ENCODE data around the gene ARHGAP25.

The ARHGAP25 gene

DNA sequence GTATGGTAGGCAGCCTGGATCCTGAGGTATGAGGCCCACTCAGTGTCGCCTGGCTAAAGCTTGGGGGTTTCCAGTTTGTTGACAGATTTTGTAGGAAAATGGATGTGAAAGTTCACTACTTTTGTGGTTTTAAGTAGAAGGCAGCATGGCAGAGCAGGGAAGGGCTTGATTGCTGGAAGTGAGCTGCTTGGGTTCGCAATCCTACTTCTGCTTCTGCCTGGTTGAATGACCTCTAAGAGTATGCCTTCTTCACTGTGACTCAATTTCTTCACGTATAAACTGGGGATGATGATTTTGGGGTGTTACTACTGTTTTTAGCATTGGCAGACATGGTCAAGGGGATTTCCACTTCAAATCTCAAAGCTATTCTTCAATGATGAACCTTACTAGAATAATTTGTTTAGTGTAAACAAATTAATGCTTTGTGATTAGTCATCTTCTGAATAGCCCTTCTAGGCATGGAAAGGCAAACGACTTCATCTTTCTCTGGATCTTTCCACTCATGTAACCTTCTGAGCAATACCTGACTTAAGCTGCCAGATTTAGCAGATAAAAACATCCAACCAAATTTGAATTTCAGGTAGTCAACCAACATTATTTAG is 123.3 kb downstream of the ARHGAP25 start:
- WGBS, result 46% methylated on average over 3 of the region's 4 CpGs
- no peak overlapping the region for H4K8ac ChIP-seq (ENCODE audit: low read length)

DNA sequence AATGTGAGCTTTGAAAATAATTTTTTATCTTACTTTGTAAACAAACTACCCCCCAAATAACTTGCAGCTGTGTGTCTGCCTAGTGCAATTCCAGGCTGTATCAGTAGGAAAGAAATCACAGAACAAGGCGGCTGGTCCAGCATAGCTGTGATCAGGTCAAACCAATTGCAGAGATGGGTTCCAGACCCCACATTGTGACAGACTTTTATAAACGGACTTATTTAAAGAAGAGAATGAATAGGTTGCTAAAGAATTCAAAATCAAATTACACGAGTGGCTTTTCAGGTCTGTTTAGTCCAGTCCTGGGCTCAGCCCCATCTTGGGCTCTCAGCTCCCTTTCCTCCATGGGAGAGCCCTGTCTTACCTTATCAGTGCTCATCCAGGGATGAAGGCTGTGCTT is 125.5 kb downstream of the ARHGAP25 start:
- Histone ChIP-seq H3K27me3 (ENCODE audit: control insufficient read depth in 1 of 2, insufficient read depth in 1 of 2, low read length in 2 of 2) (peaks cover 17 to 38% of the 10 kb centered on the region in 2 experiments), H3K4ac (ENCODE audit: low read depth in 1 of 2, low read length in 2 of 2) (no peak overlapping the region), H3K14ac (ENCODE audit: low read length in 2 of 2) (no peak overlapping the region), H3K23ac (ENCODE audit: low read length in 2 of 2) (no peak overlapping the region), H4K91ac (ENCODE audit: low read length) (no peak overlapping the region), H3K27ac (ENCODE audit: low read length, poor library complexity, severe bottlenecking) (no peak overlapping the region), H3K4me3 (ENCODE audit: insufficient read depth in 1 of 2, low read depth in 1 of 2, low read length in 2 of 2) (no peak overlapping the region), H2BK15ac (ENCODE audit: low read depth, poor library complexity, severe bottlenecking) (no peak overlapping the region), H2AK5ac (ENCODE audit: low read length, severe bottlenecking) (no peak overlapping the region), H3K18ac (ENCODE audit: low read depth in 1 of 2, low read length in 2 of 2) (no peak overlapping the region), H3K79me1 (replicated peaks; ENCODE audit: low read length, poor library complexity, severe bottlenecking) (no peaks in the 10 kb centered on the region), H2BK5ac (ENCODE audit: low read depth, low read length, poor library complexity, severe bottlenecking) (no peak overlapping the region), H2BK12ac (ENCODE audit: low read length in 2 of 2) (no peak overlapping the region), H3K4me1 (ENCODE audit: control insufficient read depth, insufficient read depth, low read depth, low read length) (no peaks in the 10 kb centered on the region), H2AFZ (ENCODE audit: low read depth, low read length) (no peak overlapping the region), H3K36me3 (ENCODE audit: control insufficient read depth in 1 of 2, insufficient read depth in 2 of 2, low read depth in 1 of 2, low read length in 2 of 2) (no peaks in the 10 kb centered on the region), H3K9me3 (ENCODE audit: control insufficient read depth, low read length) (no peaks in the 10 kb centered on the region), H2BK120ac (ENCODE audit: low read depth, low read length) (peak overlapping the region; percentile 45), H4K8ac (ENCODE audit: low read length) (no peak overlapping the region), H3K4me2 (ENCODE audit: low read length, poor library complexity, severe bottlenecking) (no peak overlapping the region), H3K9ac (ENCODE audit: low read length) (no peak overlapping the region)
- DNase-seq, result no peak
- WGBS, result 61% methylated on average over 2 of the region's 3 CpGs

More for the DNA sequence above, 123.3 kb downstream of the ARHGAP25 start:
- Histone ChIP-seq H2BK15ac (ENCODE audit: low read depth, poor library complexity, severe bottlenecking) (no peak overlapping the region), H3K36me3 (ENCODE audit: control insufficient read depth in 1 of 2, insufficient read depth in 2 of 2, low read depth in 1 of 2, low read length in 2 of 2) (no peaks in the 10 kb centered on the region), H2AK5ac (ENCODE audit: low read length, severe bottlenecking) (no peak overlapping the region), H3K4me2 (ENCODE audit: low read length, poor library complexity, severe bottlenecking) (no peak overlapping the region), H3K4ac (ENCODE audit: low read depth in 1 of 2, low read length in 2 of 2) (no peak overlapping the region), H3K18ac (ENCODE audit: low read depth in 1 of 2, low read length in 2 of 2) (no peak overlapping the region), H3K14ac (ENCODE audit: low read length in 2 of 2) (no peak overlapping the region), H2BK120ac (ENCODE audit: low read depth, low read length) (no peak overlapping the region), H3K27ac (ENCODE audit: low read length, poor library complexity, severe bottlenecking) (no peak overlapping the region), H3K23ac (ENCODE audit: low read length in 2 of 2) (no peak overlapping the region), H3K79me1 (replicated peaks; ENCODE audit: low read length, poor library complexity, severe bottlenecking) (no peaks in the 10 kb centered on the region), H4K91ac (ENCODE audit: low read length) (no peak overlapping the region), H2BK12ac (ENCODE audit: low read length in 2 of 2) (peak overlapping the region in 1 of 2 experiments; percentile 61), H3K4me1 (ENCODE audit: control insufficient read depth, insufficient read depth, low read depth, low read length) (no peaks in the 10 kb centered on the region), H2BK5ac (ENCODE audit: low read depth, low read length, poor library complexity, severe bottlenecking) (no peak overlapping the region), H2AFZ (ENCODE audit: low read depth, low read length) (no peak overlapping the region), H3K9me3 (ENCODE audit: control insufficient read depth, low read length) (no peaks in the 10 kb centered on the region), H3K4me3 (ENCODE audit: insufficient read depth in 1 of 2, low read depth in 1 of 2, low read length in 2 of 2) (no peak overlapping the region), H3K27me3 (ENCODE audit: control insufficient read depth in 1 of 2, insufficient read depth in 1 of 2, low read length in 2 of 2) (peaks cover 13 to 33% of the 10 kb centered on the region in 2 experiments), H3K9ac (ENCODE audit: low read length) (no peak overlapping the region)
- DNase-seq, result peak; percentile 84

DNA sequence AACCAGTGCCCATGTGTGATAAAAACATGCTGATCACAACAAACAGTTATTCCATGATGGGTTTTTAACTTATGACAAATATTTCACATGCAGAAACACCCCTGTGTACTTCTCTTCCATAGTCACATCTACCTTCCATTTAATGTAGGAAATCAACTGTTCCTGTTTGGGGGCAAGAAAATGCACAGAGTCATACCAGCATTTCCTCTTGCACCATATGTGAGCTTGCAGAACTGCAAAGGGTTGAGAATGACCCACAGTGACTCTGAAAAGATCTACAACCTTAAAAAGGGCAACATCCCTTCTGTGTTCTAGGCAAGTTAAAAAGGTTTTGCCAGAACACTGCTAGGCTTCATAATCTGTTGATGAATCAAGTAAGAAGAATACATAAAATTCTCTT is 126.7 kb downstream of the ARHGAP25 start:
- H3K9ac ChIP-seq (ENCODE audit: low read length), result no peak overlapping the region
- H3K4me1 ChIP-seq (ENCODE audit: control insufficient read depth, insufficient read depth, low read depth, low read length), result no peaks in the 10 kb centered on the region
- no peak overlapping the region for H2AFZ ChIP-seq (ENCODE audit: low read depth, low read length)
- no peak overlapping the region for H2AK5ac ChIP-seq (ENCODE audit: low read length, severe bottlenecking)
- no peak overlapping the region for H3K4me3 ChIP-seq (ENCODE audit: insufficient read depth in 1 of 2, low read depth in 1 of 2, low read length in 2 of 2)
- no peak for DNase-seq
- H3K4me2 ChIP-seq (ENCODE audit: low read length, poor library complexity, severe bottlenecking), result no peak overlapping the region
- no peak overlapping the region for H3K14ac ChIP-seq (ENCODE audit: low read length in 2 of 2)
- H2BK12ac ChIP-seq (ENCODE audit: low read length in 2 of 2), result no peak overlapping the region
- H3K79me1 ChIP-seq (replicated peaks; ENCODE audit: low read length, poor library complexity, severe bottlenecking), result no peaks in the 10 kb centered on the region
- H3K9me3 ChIP-seq (ENCODE audit: control insufficient read depth, low read length), result no peaks in the 10 kb centered on the region
- no peak overlapping the region for H3K23ac ChIP-seq (ENCODE audit: low read length in 2 of 2)
- no peaks in the 10 kb centered on the region for H3K36me3 ChIP-seq (ENCODE audit: control insufficient read depth in 1 of 2, insufficient read depth in 2 of 2, low read depth in 1 of 2, low read length in 2 of 2)
- H3K18ac ChIP-seq (ENCODE audit: low read depth in 1 of 2, low read length in 2 of 2), result no peak overlapping the region
- H3K27me3 ChIP-seq (ENCODE audit: control insufficient read depth in 1 of 2, insufficient read depth in 1 of 2, low read length in 2 of 2), result peaks cover 17 to 38% of the 10 kb centered on the region in 2 experiments
- H3K4ac ChIP-seq (ENCODE audit: low read depth in 1 of 2, low read length in 2 of 2), result no peak overlapping the region
- H2BK120ac ChIP-seq (ENCODE audit: low read depth, low read length), result no peak overlapping the region
- H2BK15ac ChIP-seq (ENCODE audit: low read depth, poor library complexity, severe bottlenecking), result no peak overlapping the region
- H4K8ac ChIP-seq (ENCODE audit: low read length), result no peak overlapping the region
- H4K91ac ChIP-seq (ENCODE audit: low read length), result no peak overlapping the region
- H2BK5ac ChIP-seq (ENCODE audit: low read depth, low read length, poor library complexity, severe bottlenecking), result no peak overlapping the region
- no peak overlapping the region for H3K27ac ChIP-seq (ENCODE audit: low read length, poor library complexity, severe bottlenecking)

- H3K9me3 ChIP-seq (ENCODE audit: control insufficient read depth, low read length), result no peaks in the 10 kb centered on the region
These were observed 128.3 kb downstream of the ARHGAP25 start for GRCh38 chr2:68862889-68863288.

More at GRCh38 chr2:68862889-68863288, 128.3 kb downstream of the ARHGAP25 start:
- Histone ChIP-seq H3K36me3 (ENCODE audit: control insufficient read depth in 1 of 2, insufficient read depth in 2 of 2, low read depth in 1 of 2, low read length in 2 of 2) (no peaks in the 10 kb centered on the region), H3K79me1 (replicated peaks; ENCODE audit: low read length, poor library complexity, severe bottlenecking) (no peaks in the 10 kb centered on the region), H4K8ac (ENCODE audit: low read length) (no peak overlapping the region), H2BK12ac (ENCODE audit: low read length in 2 of 2) (no peak overlapping the region), H3K9ac (ENCODE audit: low read length) (no peak overlapping the region), H3K14ac (ENCODE audit: low read length in 2 of 2) (no peak overlapping the region), H3K27me3 (ENCODE audit: control insufficient read depth in 1 of 2, insufficient read depth in 1 of 2, low read length in 2 of 2) (peaks cover 8 to 38% of the 10 kb centered on the region in 2 experiments), H3K4me3 (ENCODE audit: insufficient read depth in 1 of 2, low read depth in 1 of 2, low read length in 2 of 2) (no peak overlapping the region), H2BK15ac (ENCODE audit: low read depth, poor library complexity, severe bottlenecking) (no peak overlapping the region), H3K18ac (ENCODE audit: low read depth in 1 of 2, low read length in 2 of 2) (no peak overlapping the region), H3K27ac (ENCODE audit: low read length, poor library complexity, severe bottlenecking) (no peak overlapping the region), H2BK120ac (ENCODE audit: low read depth, low read length) (no peak overlapping the region), H3K23ac (ENCODE audit: low read length in 2 of 2) (no peak overlapping the region), H3K4ac (ENCODE audit: low read depth in 1 of 2, low read length in 2 of 2) (no peak overlapping the region), H4K91ac (ENCODE audit: low read length) (no peak overlapping the region), H3K4me1 (ENCODE audit: control insufficient read depth, insufficient read depth, low read depth, low read length) (no peaks in the 10 kb centered on the region), H3K4me2 (ENCODE audit: low read length, poor library complexity, severe bottlenecking) (no peak overlapping the region), H2AFZ (ENCODE audit: low read depth, low read length) (no peak overlapping the region), H2BK5ac (ENCODE audit: low read depth, low read length, poor library complexity, severe bottlenecking) (no peak overlapping the region), H2AK5ac (ENCODE audit: low read length, severe bottlenecking) (no peak overlapping the region)
- no peak for DNase-seq
- WGBS, result 87% methylated on average over 7 of the region's 7 CpGs
